GM19328 (cell line): ENCODE measurements around the gene INO80.
A peak's percentile ranks its signal among the peaks of the same experiment; 100 is the strongest.
"Not testable (repeated sequence)": the region's sequence is repeated elsewhere in the genome, so short reads cannot be mapped to it uniquely, and the experiment has no call there.

Source experiments
- ATAC-seq: cut with Tn5 transposase; IDR thresholded peaks from one replicate; pipeline ENCODE4 v1.9.1; 2021; ENCODE audit warnings: mild to moderate bottlenecking, moderate library complexity; ENCODE audit not compliant: unreplicated experiment

Gene INO80, protein sequence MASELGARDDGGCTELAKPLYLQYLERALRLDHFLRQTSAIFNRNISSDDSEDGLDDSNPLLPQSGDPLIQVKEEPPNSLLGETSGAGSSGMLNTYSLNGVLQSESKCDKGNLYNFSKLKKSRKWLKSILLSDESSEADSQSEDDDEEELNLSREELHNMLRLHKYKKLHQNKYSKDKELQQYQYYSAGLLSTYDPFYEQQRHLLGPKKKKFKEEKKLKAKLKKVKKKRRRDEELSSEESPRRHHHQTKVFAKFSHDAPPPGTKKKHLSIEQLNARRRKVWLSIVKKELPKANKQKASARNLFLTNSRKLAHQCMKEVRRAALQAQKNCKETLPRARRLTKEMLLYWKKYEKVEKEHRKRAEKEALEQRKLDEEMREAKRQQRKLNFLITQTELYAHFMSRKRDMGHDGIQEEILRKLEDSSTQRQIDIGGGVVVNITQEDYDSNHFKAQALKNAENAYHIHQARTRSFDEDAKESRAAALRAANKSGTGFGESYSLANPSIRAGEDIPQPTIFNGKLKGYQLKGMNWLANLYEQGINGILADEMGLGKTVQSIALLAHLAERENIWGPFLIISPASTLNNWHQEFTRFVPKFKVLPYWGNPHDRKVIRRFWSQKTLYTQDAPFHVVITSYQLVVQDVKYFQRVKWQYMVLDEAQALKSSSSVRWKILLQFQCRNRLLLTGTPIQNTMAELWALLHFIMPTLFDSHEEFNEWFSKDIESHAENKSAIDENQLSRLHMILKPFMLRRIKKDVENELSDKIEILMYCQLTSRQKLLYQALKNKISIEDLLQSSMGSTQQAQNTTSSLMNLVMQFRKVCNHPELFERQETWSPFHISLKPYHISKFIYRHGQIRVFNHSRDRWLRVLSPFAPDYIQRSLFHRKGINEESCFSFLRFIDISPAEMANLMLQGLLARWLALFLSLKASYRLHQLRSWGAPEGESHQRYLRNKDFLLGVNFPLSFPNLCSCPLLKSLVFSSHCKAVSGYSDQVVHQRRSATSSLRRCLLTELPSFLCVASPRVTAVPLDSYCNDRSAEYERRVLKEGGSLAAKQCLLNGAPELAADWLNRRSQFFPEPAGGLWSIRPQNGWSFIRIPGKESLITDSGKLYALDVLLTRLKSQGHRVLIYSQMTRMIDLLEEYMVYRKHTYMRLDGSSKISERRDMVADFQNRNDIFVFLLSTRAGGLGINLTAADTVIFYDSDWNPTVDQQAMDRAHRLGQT (N-terminal part only)

GRCh38 chr15:41116116-41116961 is at the start of gene INO80:
INO80 (minus strand) TSS chr15:41116280; CDS start chr15:41096310, 19,970 bp downstream.
- peak; percentile 68 for ATAC-seq

DNA sequence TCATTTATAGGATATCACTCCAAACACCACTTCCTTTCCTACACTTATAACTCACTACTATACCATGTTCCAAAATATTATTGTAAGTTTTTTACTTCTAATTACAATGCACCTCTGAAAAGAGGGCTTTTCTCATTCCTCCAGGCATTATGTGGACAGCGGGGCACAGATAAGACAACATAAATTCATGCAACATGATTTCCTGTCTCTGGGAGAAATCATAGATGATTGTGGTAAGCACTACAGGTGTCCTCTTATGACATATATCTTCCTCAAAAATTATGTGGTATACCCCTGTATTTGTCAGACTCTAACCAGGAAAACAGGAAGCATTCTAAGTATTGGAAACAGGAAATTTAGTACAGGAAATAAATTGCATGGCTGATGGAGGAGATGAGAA is 45.7 kb upstream of the INO80 start:
- ATAC-seq: no peak

- ATAC-seq: no peak
These were observed 45.3 kb upstream of the INO80 start for GRCh38 chr15:41161336-41161735.

DNA sequence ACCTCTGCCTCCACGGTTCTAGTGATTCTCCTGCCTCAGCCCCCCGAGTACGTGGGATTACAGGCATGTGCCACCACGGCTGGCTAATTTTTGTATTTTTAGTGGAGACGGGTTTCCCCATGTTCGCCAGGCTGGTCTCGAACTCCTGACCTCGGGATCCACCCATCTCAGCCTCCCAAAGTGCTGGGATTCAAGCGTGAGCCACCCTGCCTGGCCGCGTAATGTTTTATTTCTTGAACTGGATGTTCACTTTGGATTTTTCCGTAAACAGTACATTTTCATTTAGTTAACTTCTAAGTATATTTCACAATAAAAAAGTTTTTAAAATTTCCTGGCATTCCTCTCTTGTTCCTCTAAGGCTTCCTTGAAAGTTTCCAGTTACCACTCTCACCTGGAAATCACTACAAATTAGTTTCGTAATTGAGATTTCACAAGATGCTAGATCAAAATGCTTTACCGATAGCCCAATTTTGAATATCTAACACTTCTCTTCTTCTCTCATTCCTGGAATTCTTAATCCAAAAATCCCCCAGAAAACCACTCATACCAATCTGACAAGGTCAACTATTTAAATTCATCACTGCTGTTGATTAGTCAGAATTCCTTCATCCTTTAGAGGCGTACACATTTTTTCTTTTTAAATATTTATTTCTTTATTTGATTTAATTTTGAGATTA is 44.7 kb upstream of the INO80 start:
- no peak for ATAC-seq

DNA sequence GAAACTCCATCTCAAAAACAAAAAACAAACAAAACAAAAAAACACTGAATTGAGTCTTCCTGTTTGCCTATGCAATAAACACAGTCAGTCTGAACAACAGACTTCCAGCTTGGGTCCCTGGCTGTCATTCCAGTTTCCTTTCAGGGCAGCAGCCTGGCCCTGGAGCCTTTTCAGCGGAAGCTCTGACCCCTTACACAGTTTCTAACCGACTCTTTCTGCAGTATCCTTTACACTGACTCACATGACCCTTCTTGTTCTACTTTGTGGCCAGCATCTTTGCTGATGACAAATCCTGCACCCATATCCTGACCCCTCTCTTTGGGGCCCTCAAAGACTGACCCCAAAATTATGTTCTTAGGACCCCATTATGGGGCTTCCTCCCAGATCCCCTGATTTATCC is 38.3 kb upstream of the INO80 start:
- no peak for ATAC-seq

DNA sequence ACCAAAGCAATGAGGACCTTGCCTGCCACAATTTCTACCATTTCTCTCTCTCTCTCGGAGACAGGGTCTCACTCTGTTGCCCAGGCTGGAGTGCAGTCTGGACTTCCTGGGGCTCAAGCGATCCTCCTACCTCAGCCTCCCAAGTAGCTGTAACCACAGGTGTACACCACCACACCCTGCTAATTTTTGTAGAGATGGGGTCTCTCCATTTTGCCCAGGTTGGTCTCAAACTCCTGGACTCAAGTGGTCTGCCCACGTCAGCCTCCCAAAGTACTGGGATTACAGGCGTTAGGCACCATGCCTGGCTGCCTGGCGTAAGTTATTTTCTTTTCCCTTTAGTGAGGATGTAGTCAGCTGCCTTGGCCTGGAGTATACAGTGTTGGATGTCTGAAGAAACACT is 37.7 kb upstream of the INO80 start:
- ATAC-seq: no peak

DNA sequence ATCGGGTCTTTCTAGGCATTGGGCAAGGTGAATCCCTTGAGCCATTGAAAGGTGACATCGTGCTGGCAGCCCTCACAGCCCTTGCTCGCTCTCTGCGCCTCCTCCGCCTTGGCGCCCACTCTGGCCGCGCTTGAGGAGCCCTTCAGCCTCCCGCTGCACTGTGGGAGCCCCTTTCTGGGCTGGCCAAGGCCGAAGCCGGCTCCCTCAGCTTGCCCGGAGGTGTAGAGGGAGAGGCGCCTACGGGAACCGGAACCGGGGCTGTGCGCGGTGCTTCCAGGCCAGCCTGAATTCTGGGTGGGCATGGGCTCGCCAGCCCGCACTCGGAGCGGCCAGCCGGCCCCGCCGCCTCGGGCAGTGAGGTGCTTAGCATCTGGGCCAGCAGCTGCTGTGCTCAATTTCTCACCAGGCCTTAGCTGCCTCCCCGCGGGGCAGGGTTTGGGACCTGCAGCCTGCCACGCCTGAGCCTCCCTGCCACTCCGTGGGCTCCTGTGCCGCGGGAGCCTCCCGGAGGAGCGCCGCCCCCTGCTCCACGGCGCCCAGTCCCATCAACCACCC is 35.4 kb upstream of the INO80 start:
- no peak for ATAC-seq

GRCh38 chr15:41150279-41150678 is 34.2 kb upstream of the INO80 start:
- no peak for ATAC-seq

DNA sequence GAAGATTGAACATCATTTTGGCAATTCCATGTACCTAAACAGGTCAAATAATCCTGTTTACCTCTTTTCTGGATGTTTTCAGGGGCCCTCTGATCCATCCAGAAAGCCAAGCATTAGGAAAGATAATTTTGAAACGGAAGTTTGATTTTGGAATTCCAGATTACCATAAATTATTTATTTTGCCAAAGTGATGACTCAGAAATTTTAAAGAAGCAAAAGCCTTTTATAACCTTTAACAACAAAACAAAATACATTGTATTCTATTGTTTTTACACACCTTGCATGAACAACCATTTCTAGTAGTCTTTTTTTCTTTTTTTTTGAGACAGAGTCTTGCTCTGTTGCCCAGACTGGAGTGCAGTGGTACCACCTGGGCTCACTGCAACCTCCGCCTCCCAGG is 32.0 kb upstream of the INO80 start:
- ATAC-seq: no peak

DNA sequence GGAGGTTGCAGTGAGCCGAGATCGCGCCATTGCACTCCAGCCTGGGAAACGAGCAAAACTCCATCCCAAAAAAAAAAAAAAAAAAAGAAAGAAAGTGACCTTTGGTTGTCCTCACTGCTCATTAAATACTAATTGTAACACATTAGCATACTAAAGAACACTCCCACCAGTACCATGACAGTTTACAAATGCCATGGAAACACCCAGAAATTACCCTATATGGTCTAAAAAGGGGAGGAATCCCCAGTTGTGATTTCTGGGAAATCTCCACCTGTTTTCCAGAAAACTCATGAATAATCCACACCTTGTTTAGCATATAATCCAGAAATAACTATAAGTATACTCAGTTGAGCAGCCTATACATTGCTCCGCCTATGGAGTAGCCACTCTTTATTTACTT is 23.5 kb upstream of the INO80 start:
- no peak for ATAC-seq

- ATAC-seq: not testable (repeated sequence)
These were observed 23.0 kb upstream of the INO80 start for GRCh38 chr15:41139112-41139511.

DNA sequence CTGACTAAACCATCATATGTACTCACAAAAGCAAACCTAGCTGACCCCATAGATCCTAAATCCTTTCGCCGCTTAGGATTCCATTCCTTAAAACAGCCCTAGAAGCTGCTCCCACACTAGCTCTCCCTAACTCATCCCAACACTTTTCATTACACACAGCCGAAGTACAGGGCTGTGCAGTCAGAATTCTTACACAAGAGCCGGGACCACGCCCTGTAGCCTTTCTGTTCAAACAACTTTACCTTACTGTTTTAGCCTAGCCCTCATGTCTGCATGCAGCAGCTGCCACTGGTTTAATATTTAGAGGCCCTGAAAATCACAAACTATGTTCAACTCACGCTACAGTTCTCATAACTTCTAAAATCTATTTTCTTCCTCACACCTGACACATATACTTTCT is 19.5 kb upstream of the INO80 start:
- not testable (repeated sequence) for ATAC-seq

DNA sequence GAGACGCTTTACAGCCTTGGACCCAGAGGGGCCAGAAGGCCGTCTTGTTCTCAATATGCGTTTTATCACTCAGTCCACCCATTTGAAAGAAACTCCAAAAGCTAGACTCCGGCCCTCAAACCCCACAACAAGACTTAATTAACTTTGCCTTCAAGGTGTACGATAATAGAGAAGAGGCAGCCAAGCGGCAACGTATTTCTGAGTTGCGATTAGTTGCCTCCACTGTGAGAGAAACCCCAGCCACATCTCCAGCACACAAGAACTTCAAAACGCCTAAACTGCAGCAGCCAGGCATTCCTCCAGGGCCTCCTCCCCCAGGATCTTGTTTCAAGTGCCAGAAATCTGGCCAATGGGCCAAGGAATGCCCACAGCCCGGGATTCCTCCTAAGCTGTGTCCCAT is 17.4 kb upstream of the INO80 start:
- ATAC-seq: no peak

DNA sequence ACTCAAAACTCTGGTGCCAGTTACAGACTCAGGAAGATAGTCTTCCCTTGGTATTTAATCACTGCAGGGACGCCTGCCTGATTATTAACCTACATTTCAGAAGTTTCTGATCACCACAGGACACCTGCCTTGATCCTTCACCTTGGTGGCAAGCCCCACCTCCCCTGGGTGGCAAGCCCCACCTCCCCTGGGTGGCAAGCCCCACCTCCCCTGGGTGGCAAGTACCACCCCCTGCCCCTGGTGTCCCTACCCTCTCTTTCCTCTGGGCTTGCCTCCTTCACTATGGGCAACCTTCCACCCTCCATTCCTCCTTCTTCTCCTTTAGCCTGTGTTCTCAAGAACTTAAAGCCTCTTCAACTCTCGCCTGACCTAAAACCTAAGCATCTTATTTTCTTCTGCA is 16.0 kb upstream of the INO80 start:
- ATAC-seq: not testable (repeated sequence)

- ATAC-seq: no peak
These were observed 12.3 kb upstream of the INO80 start for GRCh38 chr15:41128174-41128902.

GRCh38 chr15:41125931-41126642 is 10.0 kb upstream of the INO80 start:
- ATAC-seq: no peak

DNA sequence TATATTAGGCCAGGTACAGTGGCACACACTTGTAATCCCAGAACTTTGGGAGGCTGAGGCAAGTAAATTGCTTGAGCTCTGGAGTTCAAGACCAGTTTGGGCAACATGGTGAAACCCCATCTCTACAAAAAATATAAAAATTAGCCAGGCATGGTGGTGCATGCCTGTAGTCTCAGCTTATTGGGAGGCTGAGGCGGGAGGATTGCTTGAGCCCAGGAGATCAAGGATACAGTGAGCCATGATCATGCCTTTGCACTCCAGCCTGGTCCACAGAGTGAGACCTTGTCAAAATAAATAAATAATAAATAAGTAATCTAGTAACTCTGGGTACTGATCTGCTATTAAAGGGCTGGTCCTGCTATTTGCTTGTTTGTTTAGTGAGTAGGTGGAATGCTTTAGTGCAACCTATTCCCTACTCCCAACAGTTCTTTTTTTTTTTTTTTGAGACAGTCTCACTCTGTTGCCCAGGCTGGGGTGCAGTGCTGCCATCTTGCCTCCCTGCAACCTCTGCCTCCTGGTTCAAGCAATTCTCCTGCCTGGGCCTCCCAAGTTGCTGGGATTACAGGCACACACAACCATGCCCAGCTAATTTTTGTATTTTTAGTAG is 9.1 kb upstream of the INO80 start:
- ATAC-seq: no peak

GRCh38 chr15:41124058-41124457 is 8.0 kb upstream of the INO80 start:
- ATAC-seq: no peak
